Activated CD4-positive, alpha-beta T cell treated with anti-CD3 and anti-CD28 coated beads for 1 hour (primary cell): Measurements from ENCODE around the gene PAPPA2.

ENCODE experiments used
- DNase-seq: peaks from one replicate; pipeline ENCODE4 v3.0.0-alpha.2; 2020

Gene PAPPA2

GRCh38 chr1:176877557-176877956, 414.6 kb downstream of the PAPPA2 start:
- DNase-seq, result no peak

- no peak for DNase-seq
These were observed 416.0 kb downstream of the PAPPA2 start for GRCh38 chr1:176878750-176879536.

GRCh38 chr1:176879784-176880620, 417.0 kb downstream of the PAPPA2 start:
- no peak for DNase-seq

- DNase-seq, result no peak
These were observed 418.1 kb downstream of the PAPPA2 start for GRCh38 chr1:176880955-176881595.

GRCh38 chr1:176884286-176884685, 421.3 kb downstream of the PAPPA2 start:
- no peak for DNase-seq

- DNase-seq, result no peak
These were observed 421.9 kb downstream of the PAPPA2 start for GRCh38 chr1:176884911-176885310.

GRCh38 chr1:176885341-176885740, 422.4 kb downstream of the PAPPA2 start:
- no peak for DNase-seq

GRCh38 chr1:176885751-176886150, 422.8 kb downstream of the PAPPA2 start:
- DNase-seq, result no peak

- DNase-seq, result no peak
These were observed 425.6 kb downstream of the PAPPA2 start for GRCh38 chr1:176888471-176889032.

- no peak for DNase-seq
These were observed 430.8 kb downstream of the PAPPA2 start for GRCh38 chr1:176893625-176894352.

- DNase-seq, result no peak
These were observed 431.5 kb downstream of the PAPPA2 start for GRCh38 chr1:176894450-176894849.
